Activated T-cell treated with anti-CD3 and anti-CD28 coated beads, Interleukin-2, amount 50 U/mL, for 4 hours (primary cell): ENCODE results near the gene PSMB1. TPM values are rescaled to one million over a fixed set of nuclear protein-coding genes. Genes with fewer than 3 reads are reported as not detected.
"Not testable (repeated sequence)": the region's sequence is repeated elsewhere in the genome, so short reads cannot be mapped to it uniquely, and the experiment has no call there.

Source experiments
- ATAC-seq, 2 donors: fragments of 200-7000 bp; cut with Tn5 transposase; one replicate each; pipeline ENCODE4 v1.10.0; 2021
- DNase-seq: peaks from one replicate; pipeline ENCODE4 v3.0.0-alpha.2; 2020
- H3K27me3 Mint-ChIP-seq: one replicate; pipeline ENCODE4 v1.8.0; 2021; ENCODE audit warnings: low read depth, mixed read lengths
- H3K36me3 Mint-ChIP-seq: one replicate; pipeline ENCODE4 v1.8.0; 2022; ENCODE audit warnings: mixed read lengths; ENCODE audit not compliant: insufficient read depth
- H3K4me1 Mint-ChIP-seq: one replicate; pipeline ENCODE4 v1.8.0; 2021; ENCODE audit warnings: low read depth, mixed read lengths
- H3K4me3 Mint-ChIP-seq: one replicate; pipeline ENCODE4 v1.8.0; 2021; ENCODE audit warnings: mild to moderate bottlenecking, moderate library complexity, mixed read lengths
- H3K9me3 Mint-ChIP-seq: one replicate; pipeline ENCODE4 v1.8.0; 2021; ENCODE audit warnings: mixed read lengths
- total RNA-seq, 3 donors: library from RNA; stranded (reverse); gene quantifications; one replicate each; pipeline ENCODE4 v1.2.1, GENCODE V29; 2021

Gene PSMB1
- total RNA-seq, 3 donors from 2014 or later: 362 to 424 (median 382) TPM

DNA sequence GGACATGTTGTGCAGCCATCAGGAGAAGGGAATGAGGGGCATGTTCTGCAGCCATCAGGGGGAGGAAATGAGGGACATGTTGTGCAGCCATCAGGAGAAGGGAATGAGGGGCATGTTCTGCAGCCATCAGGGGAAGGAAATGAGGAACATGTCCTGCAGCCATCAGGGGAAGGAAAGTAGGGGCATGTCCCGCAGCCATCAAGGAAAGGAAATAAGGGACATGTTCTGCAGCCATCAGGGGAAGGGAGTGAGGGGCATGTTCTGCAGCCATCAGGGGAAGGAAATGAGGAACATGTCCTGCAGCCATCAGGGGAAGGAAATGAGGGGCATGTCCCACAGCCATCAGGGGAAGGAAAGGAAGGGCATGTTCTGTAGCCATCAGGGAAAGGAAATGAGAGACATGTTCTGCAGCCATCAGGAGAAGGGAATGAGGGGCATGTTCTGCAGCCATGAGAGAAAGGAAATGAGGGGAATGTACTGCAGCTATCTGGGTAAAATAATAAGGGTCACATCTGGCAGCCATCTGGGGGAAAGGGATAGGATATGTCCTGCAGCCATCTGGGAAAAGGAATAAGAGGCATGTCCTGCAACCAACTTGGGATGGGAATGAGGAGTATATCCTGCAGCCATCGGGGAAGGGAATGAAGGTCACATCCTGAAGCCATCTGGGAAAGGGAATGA is 50.2 kb downstream of the PSMB1 start:
- H3K4me3 Mint-ChIP-seq, H3K4me1 Mint-ChIP-seq, DNase-seq, H3K36me3 Mint-ChIP-seq, ATAC-seq: not testable (repeated sequence)
- Mint-ChIP-seq H3K27me3 (peaks cover 59% of the 10 kb centered on the region), H3K9me3 (peaks cover 13% of the 10 kb centered on the region)

GRCh38 chr6:170502268-170502667 is 50.8 kb downstream of the PSMB1 start:
- peaks cover 64% of the 10 kb centered on the region for H3K27me3 Mint-ChIP-seq
- H3K4me1 Mint-ChIP-seq, H3K36me3 Mint-ChIP-seq, H3K4me3 Mint-ChIP-seq, ATAC-seq, DNase-seq: not testable (repeated sequence)
- H3K9me3 Mint-ChIP-seq: peaks cover 13% of the 10 kb centered on the region

DNA sequence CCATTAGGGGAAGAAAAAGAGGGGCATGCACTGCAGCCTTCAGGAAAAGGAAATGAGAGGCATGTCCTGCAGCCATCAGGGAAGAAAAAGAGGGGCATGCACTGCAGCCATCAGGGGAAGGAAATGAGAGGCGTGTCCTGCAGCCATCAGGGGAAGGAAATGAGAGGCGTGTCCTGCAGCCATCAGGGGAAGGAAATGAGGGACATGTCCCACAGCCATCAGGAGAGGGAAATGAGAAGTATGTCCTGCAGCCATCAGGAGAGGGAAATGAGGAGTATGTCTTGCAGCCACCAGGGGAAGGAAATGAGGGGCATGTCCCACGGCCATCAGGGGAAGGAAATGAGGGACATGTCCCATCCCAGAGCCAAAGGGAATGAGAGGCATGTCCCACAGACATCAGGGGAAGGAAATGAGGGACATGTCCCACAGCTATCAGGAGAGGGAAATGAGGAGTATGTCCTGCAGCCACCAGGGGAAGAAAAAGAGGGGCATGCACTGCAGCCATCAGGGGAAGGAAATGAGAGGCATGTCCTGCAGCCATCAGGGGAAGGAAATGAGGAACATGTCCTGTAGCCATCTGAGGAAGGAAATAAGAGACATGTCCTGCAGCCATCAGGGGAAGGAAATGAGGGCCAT is 52.0 kb downstream of the PSMB1 start:
- H3K36me3 Mint-ChIP-seq: no peaks in the 10 kb centered on the region
- DNase-seq (no peak), ATAC-seq (no peak)
- H3K4me3 Mint-ChIP-seq: no peak overlapping the region
- H3K27me3 Mint-ChIP-seq: peaks cover 68% of the 10 kb centered on the region
- H3K9me3 Mint-ChIP-seq: peaks cover 13% of the 10 kb centered on the region
- H3K4me1 Mint-ChIP-seq: no peaks in the 10 kb centered on the region

GRCh38 chr6:170497841-170498301 is 55.2 kb downstream of the PSMB1 start:
- H3K4me3 Mint-ChIP-seq: no peak overlapping the region
- H3K9me3 Mint-ChIP-seq: peaks cover 9% of the 10 kb centered on the region
- H3K36me3 Mint-ChIP-seq: no peaks in the 10 kb centered on the region
- ATAC-seq (no peak), DNase-seq (no peak)
- peaks cover 61% of the 10 kb centered on the region for H3K27me3 Mint-ChIP-seq
- no peaks in the 10 kb centered on the region for H3K4me1 Mint-ChIP-seq

- DNase-seq: no peak
- Mint-ChIP-seq H3K9me3 (no peaks in the 10 kb centered on the region), H3K4me1 (no peaks in the 10 kb centered on the region), H3K4me3 (no peak overlapping the region), H3K36me3 (no peaks in the 10 kb centered on the region), H3K27me3 (peaks cover 35% of the 10 kb centered on the region)
- ATAC-seq: no peak
Observed at GRCh38 chr6:170493354-170493753, 59.8 kb downstream of the PSMB1 start.

DNA sequence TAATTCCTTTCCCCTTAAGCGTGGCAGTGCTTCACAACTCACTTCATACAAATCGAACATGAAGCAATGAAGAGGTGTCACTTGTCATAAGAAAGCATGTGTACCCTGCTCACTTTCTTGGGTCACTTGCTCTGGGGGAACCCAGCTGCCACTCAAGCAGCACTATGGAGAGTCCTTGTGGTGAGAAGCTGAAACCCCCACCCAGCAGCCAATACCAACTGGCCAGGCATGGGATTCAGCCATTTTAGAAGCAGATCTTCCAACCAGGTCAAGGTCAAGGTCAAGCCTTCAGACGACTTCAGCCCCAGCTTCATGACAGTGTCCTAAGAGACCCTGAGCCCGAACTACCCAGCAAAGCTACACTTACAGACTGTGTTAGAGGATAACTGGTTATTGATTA is 62.8 kb downstream of the PSMB1 start:
- no peak for ATAC-seq
- no peaks in the 10 kb centered on the region for H3K36me3 Mint-ChIP-seq
- H3K4me3 Mint-ChIP-seq: no peak overlapping the region
- no peaks in the 10 kb centered on the region for H3K4me1 Mint-ChIP-seq
- H3K27me3 Mint-ChIP-seq: peaks cover 27% of the 10 kb centered on the region
- H3K9me3 Mint-ChIP-seq: no peaks in the 10 kb centered on the region
- DNase-seq: no peak

DNA sequence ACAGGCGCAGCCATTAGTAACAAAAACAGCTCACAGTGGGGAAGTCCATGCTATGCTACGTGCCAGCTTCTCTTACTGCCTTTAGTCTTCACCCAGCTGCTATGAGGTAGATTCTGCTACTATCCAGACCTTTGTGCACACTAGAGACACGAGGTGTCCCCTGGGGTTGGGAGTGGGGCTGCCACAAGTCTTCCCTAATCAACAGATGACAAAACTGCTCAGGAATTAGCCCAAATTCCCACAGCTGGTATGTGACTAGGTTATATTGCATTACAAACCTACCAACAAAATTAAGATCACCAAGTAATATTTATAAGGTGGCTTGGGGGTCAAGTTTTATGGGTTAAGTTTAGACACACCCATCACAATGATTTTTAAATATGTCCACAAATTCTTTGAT is 63.3 kb downstream of the PSMB1 start:
- ATAC-seq: no peak
- Mint-ChIP-seq H3K4me1 (no peaks in the 10 kb centered on the region), H3K4me3 (no peak overlapping the region), H3K27me3 (peaks cover 28% of the 10 kb centered on the region), H3K36me3 (no peaks in the 10 kb centered on the region), H3K9me3 (no peaks in the 10 kb centered on the region)
- DNase-seq: no peak

DNA sequence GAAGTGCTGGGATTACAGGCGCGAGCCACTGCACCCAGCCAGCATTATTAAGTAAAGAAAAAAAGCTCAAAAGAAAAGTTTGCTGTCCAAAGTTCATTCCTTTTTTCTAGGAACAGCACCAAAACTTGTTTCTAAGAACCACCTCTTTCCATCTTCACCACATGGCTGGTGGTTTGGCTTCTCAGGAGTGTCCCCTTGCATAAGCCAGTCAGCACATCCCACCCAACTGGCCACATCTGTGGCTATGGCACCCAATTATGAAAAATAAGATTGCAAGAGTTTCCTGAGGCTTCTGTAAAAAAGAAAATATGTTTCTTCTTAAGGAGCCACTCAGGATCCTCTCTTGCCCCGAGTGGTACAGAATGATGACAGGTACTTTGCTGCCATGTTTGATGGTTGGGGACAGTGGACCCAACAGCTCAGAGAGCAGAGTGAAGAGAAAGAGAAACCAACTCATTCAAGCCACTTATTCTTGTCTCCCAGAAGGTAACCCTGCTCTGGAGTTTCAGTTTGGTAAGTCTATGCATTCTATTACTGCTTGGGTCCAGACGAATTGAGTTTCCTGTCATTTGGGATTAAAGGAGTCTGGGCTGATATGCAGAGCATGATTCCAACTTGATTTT is 65.3 kb downstream of the PSMB1 start:
- no peak for ATAC-seq
- Mint-ChIP-seq H3K4me3 (no peak overlapping the region), H3K36me3 (no peaks in the 10 kb centered on the region), H3K27me3 (peaks cover 20% of the 10 kb centered on the region), H3K9me3 (peaks cover under 1% of the 10 kb centered on the region), H3K4me1 (no peaks in the 10 kb centered on the region)
- DNase-seq: no peak

DNA sequence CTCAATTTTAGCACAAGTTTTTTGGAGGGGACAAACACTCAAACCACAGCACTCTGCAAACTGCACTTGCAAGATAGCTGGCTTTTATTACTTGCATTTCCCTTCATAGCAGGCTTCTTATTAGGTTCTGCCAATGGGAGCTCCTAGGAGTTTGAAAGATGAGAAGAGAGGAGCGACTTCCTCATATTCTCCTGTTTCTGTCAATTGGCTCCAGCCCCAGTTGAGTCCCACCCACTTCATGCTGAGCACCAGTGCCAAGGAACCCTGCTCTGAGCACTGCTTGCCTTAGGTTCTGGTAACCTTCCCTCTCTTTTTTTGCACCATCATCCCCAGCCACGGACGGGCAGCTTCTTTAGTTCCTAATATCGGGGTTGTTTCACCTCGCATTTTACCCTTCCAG is 67.9 kb downstream of the PSMB1 start:
- no peaks in the 10 kb centered on the region for H3K36me3 Mint-ChIP-seq
- H3K4me3 Mint-ChIP-seq: no peak overlapping the region
- ATAC-seq (no peak), DNase-seq (no peak)
- H3K27me3 Mint-ChIP-seq: peaks cover 24% of the 10 kb centered on the region
- H3K4me1 Mint-ChIP-seq: no peaks in the 10 kb centered on the region
- H3K9me3 Mint-ChIP-seq: peaks cover 6% of the 10 kb centered on the region

Other genes starting within 250 kb of the PSMB1 start
- gene FAM120B, start 246.5 kb downstream of the PSMB1 start, total RNA-seq: 10 to 100 TPM; 13.8 to 14.3 (median 14.3) TPM
- gene TBP, start 1.1 kb upstream of the PSMB1 start, total RNA-seq: 10 to 100 TPM; 26.6 to 33.2 (median 29.7) TPM
- gene PDCD2, start 31.3 kb upstream of the PSMB1 start, total RNA-seq: 100 to 1,000 TPM; 139 to 165 (median 139) TPM